ENCODE data around the gene ZNF727.
"Not testable (repeated sequence)": the region's sequence is repeated elsewhere in the genome, so short reads cannot be mapped to it uniquely, and the experiment has no call there.

The ZNF727 gene

GRCh38 chr7:64045301-64046040, at the start of gene ZNF727:
Gene ZNF727 (plus strand): TSS chr7:64045434. CDS start chr7:64045622, 188 bp downstream.
- no peak for DNase-seq (ENCODE audit: low read depth)

- no peak for DNase-seq (ENCODE audit: low read depth)
Observed at GRCh38 chr7:63998549-63998948, 46.7 kb upstream of the ZNF727 start, which contains the start of gene ZNF722. Gene ZNF722 (plus strand): TSS chr7:63998849. CDS start chr7:63998962, 113 bp downstream.

- not testable (repeated sequence) for DNase-seq (ENCODE audit: low read depth)
Observed at GRCh38 chr7:64015496-64015895, 29.7 kb upstream of the ZNF727 start.

GRCh38 chr7:64035388-64035787, 9.8 kb upstream of the ZNF727 start:
- DNase-seq (ENCODE audit: low read depth), result no peak

GRCh38 chr7:64037095-64037494, 8.1 kb upstream of the ZNF727 start:
- no peak for DNase-seq (ENCODE audit: low read depth)

- no peak for DNase-seq (ENCODE audit: low read depth)
Observed at GRCh38 chr7:64046041-64046389, 781 bp downstream of the ZNF727 start.

GRCh38 chr7:64077837-64078698, 32.8 kb downstream of the ZNF727 start:
- DNase-seq (ENCODE audit: low read depth), result not testable (repeated sequence)

GRCh38 chr7:64078699-64078994, 33.4 kb downstream of the ZNF727 start:
- DNase-seq (ENCODE audit: low read depth), result no peak

GRCh38 chr7:64087501-64087900, 42.3 kb downstream of the ZNF727 start:
- no peak for DNase-seq (ENCODE audit: low read depth)

GRCh38 chr7:64088863-64089262, 43.6 kb downstream of the ZNF727 start:
- not testable (repeated sequence) for DNase-seq (ENCODE audit: low read depth)
